HepG2 (cell line): ENCODE measurements around the gene MEX3A. TPM values are rescaled to one million over a fixed set of nuclear protein-coding genes. Genes with fewer than 3 reads are reported as not detected.

Experiments used
- ARID5B ChIP-seq: IDR thresholded peaks from 2 replicates; pipeline ENCODE4 v1.4.0; 2020; ENCODE audit warnings: mild to moderate bottlenecking, missing genetic modification reagents
- DDIT3 ChIP-seq: sonication (generic); formaldehyde crosslinking; IDR thresholded peaks from 2 replicates; pipeline ENCODE4 v1.4.0; 2020; ENCODE audit warnings: mild to moderate bottlenecking, missing genetic modification reagents
- HNF4G ChIP-seq, 2 experiments: sonication (generic) in 1 of 2; formaldehyde crosslinking in 1 of 2; IDR thresholded peaks; 2 replicates each; pipeline versions ENCODE4 v1.4.0 to v1.6.1; 2011 to 2020; ENCODE audit warnings: borderline replicate concordance in 2 of 2, low read depth in 2 of 2, mild to moderate bottlenecking in 2 of 2, low read length in 1 of 2, missing genetic modification reagents in 1 of 2, moderate library complexity in 1 of 2
- LRRFIP1 ChIP-seq: sonication (generic); formaldehyde crosslinking; conservative IDR thresholded peaks from 2 replicates; pipeline ENCODE4 v1.4.0; 2020; ENCODE audit warnings: missing genetic modification reagents
- NFE2L1 ChIP-seq: sonication (generic); formaldehyde crosslinking; IDR thresholded peaks from 2 replicates; pipeline ENCODE4 v1.4.0; 2020; ENCODE audit warnings: missing genetic modification reagents, mild to moderate bottlenecking, borderline replicate concordance
- RXRA ChIP-seq: sonication (generic); formaldehyde crosslinking; IDR thresholded peaks from 2 replicates; pipeline ENCODE4 v1.5.1; 2020; ENCODE audit warnings: missing genetic modification reagents
- STAT6 ChIP-seq: sonication (generic); formaldehyde crosslinking; IDR thresholded peaks from 2 replicates; pipeline ENCODE4 v1.4.0; 2020; ENCODE audit warnings: missing genetic modification reagents, mild to moderate bottlenecking, borderline replicate concordance
- ZFP36L2 ChIP-seq: sonication (generic); formaldehyde crosslinking; IDR thresholded peaks from 2 replicates; pipeline ENCODE4 v1.4.0; 2020; ENCODE audit warnings: missing genetic modification reagents
- ZNF251 ChIP-seq: sonication (generic); formaldehyde crosslinking; IDR thresholded peaks from 2 replicates; pipeline ENCODE4 v1.9.0; 2021; ENCODE audit warnings: mild to moderate bottlenecking, missing genetic modification reagents
- polyA plus RNA-seq, 8 experiments: library from polyadenylated mRNA; depleted of rRNA in 3 of 8; stranded (reverse) in 7 of 8; unstranded in 1 of 8; fragments of >200 nt; fragmentation: Illumina TruSeq in 4 of 8; extraction: Trizol in 4 of 8; gene quantifications; 2 replicates each; pipeline versions ENCODE4 v1.2.1 to v1.2.3, GENCODE V29; 2011 to 2016; ENCODE audit warnings: low read depth in 4 of 8, missing spikeins in 1 of 8, mixed read lengths in 1 of 8; ENCODE audit not compliant: insufficient read depth in 1 of 8
- total RNA-seq, 5 experiments: library from RNA; depleted of rRNA; stranded (reverse); fragments of >200 nt; fragmentation: Illumina TruSeq; extraction: Trizol; gene quantifications; 2 replicates each; pipeline ENCODE4 v1.2.3, GENCODE V29; 2016; ENCODE audit warnings: low read depth in 1 of 5
- TF ChIP-seq, protein P1 (sequence below): sonication (generic); formaldehyde crosslinking; IDR thresholded peaks from 2 replicates; pipeline ENCODE4 v1.5.1; 2020; ENCODE audit warnings: mild to moderate bottlenecking, missing genetic modification reagents, borderline replicate concordance

The MEX3A gene
- total and polyA plus RNA-seq, 2 of the 13 experiments (the other 11 are each of a cell fraction or from before 2014, with no cell fraction given) = 7.6 to 9.1 TPM

DNA sequence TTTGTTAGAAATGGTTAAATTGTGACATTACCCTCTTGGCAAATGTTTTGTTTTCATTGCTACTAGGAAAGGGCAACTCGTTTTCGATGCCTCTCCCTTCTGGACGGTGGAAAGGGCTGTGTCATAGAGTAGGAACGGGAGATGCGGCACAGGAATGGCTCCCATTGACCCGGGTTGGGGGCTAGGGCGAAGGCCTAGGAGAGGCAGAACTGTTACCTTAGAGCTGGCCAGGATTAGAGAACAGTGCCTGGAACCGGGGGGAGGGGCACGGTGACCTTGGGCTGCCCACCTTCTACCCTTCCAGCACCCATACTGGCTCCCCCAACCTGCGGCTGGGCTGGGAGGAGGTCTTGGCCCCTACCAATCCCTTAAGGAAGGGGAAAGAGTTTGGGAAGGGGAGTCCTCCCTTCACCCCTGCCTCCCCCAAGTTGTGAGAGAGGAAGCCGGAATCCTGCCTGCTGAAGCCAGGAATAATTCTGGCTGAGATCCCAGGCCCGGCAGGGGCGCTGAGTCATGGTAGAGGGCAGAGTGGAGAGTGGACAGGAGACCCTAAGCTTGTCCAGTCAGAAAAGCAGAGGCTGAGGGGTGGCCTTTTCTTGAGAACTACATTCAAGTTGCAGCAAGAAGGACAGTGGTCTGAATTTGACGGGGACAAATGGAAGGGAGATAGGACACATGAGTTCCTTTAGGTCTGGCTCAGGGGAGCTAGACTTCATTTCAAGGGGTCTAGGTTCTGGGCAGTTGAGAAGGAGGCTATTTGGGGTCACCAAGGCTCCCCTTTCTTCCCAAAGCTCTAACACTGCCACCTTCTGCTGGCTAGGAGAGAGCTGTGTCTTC lies 40.5 kb upstream of the MEX3A start (continued):
- TF ChIP-seq STAT6 (CRISPR knock-in tag) (no peak), NFE2L1 (CRISPR knock-in tag) (no peak; the same call in 1 of the 2 replicates), ZNF251 (CRISPR knock-in tag) (no peak), RXRA (CRISPR knock-in tag) (0 out of 2 replicates have a peak, but pooled peaks have one; percentile 23), ARID5B (CRISPR knock-in tag) (peak; percentile 56), LRRFIP1 (CRISPR knock-in tag) (no peak), ZFP36L2 (no peak), HNF4G (IDR thresholded peaks at IDR 0.05; ENCODE audit: borderline replicate concordance, low read depth, low read length) (no peak), HNF4G (CRISPR knock-in tag; IDR thresholded peaks at IDR 0.05; ENCODE audit: borderline replicate concordance, low read depth) (peak; percentile 54; the same call in 1 of the 2 replicates), DDIT3 (CRISPR knock-in tag) (no peak)
- TF ChIP-seq, protein P1, sequence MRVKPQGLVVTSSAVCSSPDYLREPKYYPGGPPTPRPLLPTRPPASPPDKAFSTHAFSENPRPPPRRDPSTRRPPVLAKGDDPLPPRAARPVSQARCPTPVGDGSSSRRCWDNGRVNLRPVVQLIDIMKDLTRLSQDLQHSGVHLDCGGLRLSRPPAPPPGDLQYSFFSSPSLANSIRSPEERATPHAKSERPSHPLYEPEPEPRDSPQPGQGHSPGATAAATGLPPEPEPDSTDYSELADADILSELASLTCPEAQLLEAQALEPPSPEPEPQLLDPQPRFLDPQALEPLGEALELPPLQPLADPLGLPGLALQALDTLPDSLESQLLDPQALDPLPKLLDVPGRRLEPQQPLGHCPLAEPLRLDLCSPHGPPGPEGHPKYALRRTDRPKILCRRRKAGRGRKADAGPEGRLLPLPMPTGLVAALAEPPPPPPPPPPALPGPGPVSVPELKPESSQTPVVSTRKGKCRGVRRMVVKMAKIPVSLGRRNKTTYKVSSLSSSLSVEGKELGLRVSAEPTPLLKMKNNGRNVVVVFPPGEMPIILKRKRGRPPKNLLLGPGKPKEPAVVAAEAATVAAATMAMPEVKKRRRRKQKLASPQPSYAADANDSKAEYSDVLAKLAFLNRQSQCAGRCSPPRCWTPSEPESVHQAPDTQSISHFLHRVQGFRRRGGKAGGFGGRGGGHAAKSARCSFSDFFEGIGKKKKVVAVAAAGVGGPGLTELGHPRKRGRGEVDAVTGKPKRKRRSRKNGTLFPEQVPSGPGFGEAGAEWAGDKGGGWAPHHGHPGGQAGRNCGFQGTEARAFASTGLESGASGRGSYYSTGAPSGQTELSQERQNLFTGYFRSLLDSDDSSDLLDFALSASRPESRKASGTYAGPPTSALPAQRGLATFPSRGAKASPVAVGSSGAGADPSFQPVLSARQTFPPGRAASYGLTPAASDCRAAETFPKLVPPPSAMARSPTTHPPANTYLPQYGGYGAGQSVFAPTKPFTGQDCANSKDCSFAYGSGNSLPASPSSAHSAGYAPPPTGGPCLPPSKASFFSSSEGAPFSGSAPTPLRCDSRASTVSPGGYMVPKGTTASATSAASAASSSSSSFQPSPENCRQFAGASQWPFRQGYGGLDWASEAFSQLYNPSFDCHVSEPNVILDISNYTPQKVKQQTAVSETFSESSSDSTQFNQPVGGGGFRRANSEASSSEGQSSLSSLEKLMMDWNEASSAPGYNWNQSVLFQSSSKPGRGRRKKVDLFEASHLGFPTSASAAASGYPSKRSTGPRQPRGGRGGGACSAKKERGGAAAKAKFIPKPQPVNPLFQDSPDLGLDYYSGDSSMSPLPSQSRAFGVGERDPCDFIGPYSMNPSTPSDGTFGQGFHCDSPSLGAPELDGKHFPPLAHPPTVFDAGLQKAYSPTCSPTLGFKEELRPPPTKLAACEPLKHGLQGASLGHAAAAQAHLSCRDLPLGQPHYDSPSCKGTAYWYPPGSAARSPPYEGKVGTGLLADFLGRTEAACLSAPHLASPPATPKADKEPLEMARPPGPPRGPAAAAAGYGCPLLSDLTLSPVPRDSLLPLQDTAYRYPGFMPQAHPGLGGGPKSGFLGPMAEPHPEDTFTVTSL (CRISPR knock-in tag) = 0 out of 2 replicates have a peak, but pooled peaks have one; percentile 46
